Measurements from ENCODE around the gene IFNE.
"Not testable (repeated sequence)": the region's sequence is repeated elsewhere in the genome, so short reads cannot be mapped to it uniquely, and the experiment has no call there.

IFNE gene

DNA sequence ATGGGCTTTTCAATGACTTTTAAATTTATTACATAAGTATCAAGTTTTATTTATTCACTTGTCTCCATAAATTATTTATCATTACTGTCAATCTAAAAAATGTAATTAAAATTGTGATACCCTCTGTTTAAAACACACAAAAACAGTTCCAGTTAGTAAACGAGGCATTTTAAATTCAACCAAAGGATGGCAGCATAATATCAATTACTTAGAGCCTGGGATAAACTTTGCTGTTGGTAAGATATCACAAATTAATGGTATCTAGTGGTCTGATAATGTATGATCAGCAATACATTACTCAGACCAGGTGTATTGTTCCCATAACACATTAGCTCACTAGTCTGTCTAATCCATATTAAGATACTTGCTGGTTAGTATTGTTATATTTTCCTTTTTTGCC is 9.6 kb upstream of the IFNE start:
- DNase-seq = no peak

DNA sequence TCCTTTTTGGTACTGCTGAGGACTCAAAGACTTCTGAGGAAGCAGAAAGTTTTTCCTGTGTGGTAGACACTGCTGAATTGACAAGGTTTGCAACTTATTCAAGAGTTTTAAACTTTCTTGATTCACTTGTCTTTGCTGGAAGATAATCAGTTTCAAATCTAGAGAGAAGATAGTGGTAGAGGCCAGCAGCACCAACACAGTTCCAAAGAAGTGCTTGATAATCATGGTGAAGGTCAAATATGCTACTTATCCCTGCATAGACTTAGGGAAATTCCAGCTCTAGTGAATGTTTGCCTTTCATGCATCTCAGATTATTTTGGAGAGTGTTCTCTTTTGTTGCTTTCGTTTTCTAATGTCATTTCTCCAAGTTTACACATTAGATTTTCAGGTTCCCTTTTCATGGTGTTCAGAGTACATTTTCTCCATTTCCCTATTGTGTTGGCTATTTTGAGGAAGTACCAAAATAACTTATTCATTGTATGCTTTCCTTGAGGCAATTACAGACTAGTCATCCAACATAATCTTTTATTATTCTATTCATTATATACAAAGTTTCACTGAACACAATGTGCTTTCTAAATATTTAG is 550 bp downstream of the IFNE start:
- no peak for DNase-seq

DNA sequence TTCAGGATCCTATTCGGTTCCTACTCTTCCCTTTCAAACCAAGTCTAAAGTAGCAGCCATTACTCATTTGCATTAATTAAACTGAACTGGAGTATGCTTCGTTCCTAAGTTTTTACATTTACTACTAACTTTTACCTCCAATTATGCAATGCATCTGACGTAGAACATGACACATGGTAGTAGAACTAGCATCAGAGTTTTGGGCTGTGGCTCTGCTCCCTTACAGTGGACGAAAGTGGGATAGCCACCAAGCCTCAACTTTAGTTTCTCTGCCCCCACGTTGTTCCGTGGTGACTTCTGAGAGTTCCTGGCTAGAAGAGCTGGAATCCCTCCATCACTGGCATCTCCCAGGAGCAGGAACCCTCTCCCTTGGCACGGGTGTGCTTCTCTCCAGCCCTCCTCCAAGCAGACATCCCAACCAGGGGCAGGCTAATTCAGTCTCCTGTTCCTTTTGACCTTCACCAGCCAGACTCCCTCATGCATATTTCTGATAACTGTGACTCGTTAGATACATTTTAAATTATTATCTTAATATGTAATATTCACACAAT is 2.9 kb downstream of the IFNE start:
- no peak for DNase-seq

DNA sequence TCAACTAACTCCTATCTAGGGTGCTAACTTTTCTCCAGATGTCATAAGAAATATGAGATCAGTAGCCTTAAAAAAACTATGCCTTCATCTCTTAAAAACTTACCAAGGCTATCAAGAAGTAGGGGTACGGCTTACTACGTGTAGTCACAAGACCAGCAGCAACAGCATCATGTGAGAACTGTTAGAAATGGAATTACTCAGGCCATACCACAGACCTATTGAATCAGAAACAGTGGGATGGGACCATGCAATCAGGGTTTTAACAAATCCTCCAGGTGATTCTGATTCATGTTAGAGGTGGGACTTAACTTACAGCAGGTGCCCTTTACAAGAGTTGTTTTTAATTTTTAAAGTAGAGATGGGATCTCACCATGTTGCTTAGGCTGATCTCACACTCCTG is 4.6 kb downstream of the IFNE start:
- DNase-seq = no peak

DNA sequence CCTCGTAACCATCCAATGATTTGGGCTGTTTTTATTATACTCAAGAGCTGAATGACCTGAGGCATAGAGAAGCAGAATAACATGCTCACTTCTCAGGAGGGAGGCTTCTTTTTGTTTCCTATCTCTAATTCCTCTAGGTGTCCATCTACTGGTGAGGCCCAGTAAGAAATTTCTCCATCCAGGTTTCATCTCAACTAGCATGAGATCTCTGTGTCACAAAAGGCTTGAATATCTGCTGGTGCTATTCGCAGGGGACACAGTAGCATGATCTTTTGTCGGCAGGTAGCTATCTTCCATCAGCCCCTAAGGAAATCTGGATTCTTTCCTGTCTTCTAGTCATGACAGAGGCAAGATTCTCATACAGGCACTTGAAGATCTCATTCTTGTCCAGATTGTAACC is 8.9 kb downstream of the IFNE start:
- DNase-seq = no peak

DNA sequence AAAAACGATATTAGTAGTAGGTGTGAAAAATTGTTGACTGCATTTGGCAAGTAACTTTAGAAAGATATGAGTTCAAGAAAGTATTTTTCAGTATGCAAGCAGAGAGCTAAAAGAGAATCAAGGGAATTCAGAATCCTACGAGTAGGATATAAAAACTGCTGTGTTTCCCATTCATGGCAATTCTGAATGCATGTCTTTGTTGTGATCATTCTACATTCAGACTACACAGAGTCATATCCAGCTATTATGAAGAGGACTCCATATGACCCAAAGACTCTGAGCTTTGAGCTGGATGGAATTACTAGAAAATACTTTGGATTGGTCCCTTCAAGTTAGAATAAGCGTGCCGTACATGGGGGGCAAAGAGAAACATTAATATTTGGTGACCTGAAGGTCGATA is 12.0 kb downstream of the IFNE start:
- no peak for DNase-seq

DNA sequence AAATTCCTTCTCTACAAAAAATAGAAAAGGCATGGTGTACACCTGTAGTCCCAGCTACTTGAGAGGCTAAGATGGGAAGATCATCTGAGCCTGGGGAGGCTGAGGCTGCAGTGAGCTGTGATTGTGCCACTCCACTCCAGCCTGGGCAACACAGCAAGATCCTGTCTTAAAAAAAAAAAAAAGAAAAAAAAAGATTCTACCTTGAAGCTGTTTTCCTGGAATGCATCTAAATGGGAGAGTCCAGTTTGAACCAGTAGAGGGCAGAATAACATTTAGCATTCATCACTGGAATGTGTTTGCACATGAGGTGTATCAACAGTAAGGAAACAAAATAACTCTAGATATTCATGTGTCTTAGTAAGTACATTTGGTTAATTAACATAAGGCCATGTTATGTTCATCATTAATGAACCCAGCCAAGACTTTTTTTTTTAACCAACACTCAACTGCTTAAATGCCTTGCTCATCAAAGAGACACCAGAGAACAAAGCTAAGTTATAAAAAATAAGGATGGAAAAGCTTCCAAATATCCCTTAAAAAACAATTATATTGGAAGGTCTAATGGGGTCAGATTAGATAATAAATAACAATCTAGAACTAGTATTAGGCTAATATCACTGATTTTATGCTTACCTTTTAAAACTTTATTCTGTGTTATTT is 16.1 kb downstream of the IFNE start:
- DNase-seq = no peak

DNA sequence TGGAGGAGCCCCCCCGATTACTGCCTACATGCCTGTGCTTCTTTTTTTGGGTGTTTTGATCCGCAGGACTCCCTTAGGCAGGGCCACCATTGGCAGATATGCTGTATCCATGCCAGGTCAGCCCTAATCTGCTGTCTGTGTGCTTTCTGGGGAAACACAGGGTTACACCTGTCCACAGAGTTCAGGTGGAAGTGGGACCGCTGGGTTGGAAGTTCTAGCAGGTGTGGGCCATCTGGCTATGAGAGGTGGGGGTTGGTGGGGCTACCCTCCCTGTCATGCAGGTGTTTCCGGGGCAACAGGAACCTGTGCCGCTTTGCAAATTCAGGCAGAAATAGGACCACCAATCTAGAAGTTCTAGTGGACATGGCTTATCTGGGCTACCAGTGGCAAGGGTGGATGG is 17.0 kb downstream of the IFNE start:
- no peak for DNase-seq

DNA sequence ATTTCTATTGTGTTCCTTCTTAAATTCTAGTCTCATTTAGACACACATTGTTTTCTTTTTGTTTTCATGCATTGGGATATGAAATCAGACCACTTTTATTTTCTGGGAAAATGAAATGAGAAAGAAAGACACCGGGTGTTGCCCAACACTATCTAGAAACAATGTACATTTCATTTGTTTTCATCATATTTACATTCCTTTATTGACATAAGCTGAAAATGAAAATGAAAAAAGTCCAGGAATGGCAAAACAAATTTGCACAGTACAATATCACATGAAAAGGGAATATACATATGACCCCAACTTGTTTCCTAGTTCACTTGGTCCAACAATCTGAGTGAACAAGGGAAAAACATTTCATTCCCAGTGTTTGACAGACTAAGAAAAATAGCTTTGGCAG is 20.7 kb downstream of the IFNE start:
- DNase-seq = no peak

DNA sequence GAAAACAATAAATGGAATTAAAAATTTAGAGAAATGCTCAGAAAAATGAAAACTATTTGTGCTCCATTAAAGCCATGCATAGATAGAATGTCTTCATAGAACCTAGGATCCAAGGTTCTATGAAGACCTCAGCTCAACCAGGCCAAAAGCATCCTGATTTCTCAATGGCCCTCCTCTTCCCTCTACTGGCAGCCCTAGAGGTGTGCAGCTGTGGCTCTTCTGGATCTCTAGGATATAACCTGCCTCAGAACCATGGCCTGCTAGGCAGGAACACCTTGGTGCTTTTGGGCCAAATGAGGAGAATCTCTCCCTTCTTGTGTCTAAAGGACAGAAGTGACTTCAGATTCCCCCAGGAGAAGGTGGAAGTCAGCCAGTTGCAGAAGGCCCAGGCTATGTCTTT is 26.8 kb downstream of the IFNE start:
- peak; percentile 15 for DNase-seq

DNA sequence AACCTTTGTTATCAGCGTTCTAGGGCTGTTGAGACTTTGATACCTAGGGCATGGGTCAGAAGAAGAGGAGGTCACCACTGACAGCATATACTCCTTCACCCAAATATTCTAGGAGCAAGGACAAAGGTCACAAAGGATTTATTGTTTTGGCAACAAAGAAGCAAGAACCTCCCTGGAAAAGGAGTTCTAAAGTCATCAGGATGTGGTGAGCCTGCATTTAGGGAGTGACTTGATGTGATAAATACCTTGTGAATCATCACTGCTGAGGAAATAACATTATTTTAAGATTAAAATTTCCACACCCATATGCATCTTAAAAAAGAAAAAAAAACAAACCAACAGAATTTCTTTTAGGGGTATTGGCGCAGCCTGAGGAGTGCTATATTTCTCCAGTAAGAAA is 28.0 kb downstream of the IFNE start:
- no peak for DNase-seq

DNA sequence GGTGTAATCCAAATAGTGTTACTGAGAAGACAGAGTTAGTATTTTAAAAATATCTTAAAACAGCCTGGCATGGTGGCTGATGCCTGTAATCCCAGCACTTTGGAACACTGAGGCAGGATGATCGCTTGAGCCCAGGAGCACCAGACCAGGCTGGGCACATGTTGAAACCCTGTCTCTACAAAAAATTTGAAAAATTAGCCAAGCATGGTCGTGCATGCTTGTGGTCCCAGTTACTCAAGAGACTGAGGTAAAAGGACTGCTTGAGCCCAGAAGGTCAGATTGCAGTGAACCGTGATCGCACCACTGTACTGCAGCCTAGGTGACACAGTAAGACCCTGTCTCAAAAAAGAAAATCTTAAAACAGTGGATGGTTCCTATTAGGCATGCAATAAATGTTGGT is 29.4 kb downstream of the IFNE start:
- DNase-seq = no peak

DNA sequence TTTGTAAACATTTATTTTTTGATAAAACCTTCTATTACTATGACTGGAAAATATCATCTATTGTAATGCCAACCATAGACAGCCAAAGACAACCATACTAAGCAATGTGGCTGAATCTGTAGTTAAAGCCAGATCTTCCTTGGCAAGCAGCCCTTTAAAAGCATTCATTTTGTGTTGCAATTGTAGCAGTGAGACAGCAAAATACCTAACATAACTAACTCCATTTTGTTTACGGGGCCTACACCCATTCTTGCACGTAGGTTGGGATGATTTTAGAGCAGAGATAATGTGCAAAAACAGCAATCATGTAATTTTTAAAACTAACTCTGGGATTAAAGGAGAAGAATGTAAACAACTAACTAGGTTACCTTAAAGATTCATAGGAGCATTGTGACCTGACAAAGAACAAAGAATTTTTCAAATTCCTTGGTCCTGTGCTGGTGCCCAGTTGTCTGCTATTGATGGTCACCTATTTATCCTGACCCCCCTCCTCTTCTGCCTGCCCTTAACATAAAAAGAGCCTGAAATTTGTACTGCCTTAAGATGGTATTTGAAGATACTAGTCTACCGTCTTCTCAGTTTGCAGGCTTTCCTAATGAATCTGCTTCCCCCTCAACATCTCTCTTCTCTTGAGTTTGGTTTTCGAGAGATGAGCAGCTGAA is 31.2 kb downstream of the IFNE start:
- DNase-seq = no peak

DNA sequence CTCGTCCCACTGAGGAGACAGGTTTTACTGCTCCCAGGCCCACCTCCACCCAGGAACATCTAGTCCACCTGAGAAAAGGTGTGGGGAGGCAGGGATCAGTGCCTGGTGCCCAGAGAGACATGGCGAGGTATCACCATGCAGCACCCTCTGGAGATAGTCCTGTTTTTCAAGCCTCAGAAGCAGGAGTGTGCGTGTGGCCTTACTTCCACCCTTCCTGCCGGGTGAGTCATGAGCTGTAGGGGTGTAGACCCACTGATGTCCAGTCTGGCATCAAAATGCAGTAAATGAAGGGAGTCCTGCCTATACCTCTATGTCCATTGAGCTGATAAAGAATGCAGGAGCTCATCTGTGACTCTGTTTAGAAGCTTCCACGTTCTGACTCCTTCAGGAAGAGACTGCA is 32.8 kb downstream of the IFNE start:
- DNase-seq = not testable (repeated sequence)

DNA sequence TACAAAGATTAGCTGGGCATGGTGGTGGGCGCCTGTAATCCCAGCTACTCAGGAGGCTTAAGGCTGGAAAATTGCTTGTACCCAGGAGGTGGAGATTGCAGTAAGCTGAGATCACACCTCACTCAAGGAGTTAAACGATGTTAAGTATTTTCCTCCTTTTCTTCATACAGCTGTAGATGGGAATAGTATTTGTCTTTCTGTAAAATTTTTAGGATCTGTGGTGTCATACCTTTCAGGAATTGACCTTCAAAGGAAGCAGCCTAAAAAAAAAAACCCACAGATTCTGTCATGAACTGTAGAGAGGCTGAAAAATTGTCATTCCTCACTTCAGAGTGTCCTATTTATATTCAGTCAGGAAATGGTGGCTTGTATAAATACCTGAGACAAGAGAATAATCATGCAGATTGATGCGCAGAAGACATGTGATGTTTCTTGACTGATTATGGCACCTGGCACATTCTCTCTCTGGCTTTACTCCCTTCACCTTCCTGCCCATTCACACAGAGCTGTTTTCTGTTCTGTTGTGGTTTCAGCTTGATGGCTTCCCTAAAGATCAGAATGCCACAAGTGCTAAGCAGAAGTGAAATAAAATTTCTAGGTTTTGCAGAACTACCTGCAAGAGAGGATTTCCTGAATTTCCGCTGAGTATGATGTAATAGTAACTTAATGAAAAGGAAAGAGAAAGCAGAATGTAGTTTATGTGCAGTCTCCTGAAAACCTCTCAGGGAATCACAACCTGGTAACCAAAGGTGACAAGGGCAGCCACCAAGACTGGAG is 38.1 kb downstream of the IFNE start:
- no peak for DNase-seq

DNA sequence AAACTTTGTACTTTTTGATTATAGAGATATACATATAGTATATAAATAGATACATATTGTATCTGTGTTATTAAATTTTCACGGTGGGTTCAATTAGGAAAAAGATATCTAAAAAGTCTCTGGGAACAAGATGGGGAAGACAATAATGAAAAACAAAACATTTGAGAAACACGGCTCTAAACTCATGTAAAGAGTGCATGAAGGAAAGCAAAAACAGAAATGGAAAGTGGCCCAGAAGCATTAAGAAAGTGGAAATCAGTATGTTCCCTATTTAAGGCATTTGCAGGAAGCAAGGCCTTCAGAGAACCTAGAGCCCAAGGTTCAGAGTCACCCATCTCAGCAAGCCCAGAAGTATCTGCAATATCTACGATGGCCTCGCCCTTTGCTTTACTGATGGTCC is 42.0 kb downstream of the IFNE start, which contains the start of gene IFNA1:
Gene IFNA1, plus strand, starts transcription at position 301 of the 400 bp plus-strand sequence. Its CDS starts 69 bp downstream, at position 370.
- DNase-seq = no peak

DNA sequence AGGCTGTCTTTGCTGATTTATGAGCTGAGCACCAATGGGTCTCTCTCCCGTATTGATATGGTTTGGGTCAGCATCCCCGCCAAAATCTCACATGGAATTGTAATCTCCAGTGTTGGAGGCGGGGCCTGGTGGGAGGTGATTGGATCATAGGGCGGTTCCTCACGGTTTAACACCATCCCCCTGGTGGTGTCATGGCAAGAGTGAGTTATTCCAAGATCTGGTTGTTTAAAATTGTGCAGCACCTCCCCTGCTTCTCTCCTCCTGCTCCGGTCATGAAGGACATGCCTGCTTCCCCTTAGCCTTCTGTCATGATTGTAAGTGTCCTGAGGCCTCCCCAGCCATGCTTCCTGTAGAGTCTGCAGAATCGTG is 47.1 kb downstream of the IFNE start:
- not testable (repeated sequence) for DNase-seq

DNA sequence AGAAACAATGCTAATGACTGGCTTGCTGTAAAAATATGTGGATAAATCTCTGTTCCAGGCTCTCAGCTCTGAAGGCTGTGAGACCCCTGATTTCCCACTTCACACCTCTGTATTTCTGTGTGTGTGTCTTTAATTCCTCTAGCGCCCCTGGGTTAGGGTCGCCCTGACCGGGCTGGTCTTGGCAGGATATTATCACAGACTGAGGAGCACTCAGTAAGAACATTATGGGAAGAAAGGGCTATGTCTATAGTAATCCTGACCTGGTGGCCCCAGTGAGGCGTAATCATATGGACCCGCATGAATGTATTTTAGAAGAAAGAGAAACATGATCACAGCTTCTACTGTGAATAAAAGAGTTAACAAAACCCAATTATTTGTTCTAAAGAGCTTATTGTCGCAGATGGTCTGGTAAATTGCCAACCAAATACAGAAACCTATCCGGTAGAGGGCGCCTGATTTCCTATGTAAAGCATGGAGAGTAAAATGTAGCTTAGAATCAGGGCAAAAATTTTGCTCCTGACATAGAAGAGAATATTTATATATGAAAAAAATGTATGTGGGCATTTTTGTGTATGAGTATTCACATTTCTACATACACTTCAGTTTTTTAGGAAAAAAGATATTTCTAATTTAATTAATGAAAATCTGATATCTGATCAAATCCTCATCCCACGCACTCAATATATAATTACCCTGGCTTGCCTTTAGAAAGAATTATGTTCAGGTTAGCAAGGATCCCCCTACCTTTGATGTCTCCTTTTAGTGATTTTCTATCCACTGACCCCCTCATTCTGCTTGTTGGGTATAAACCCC is 47.7 kb downstream of the IFNE start:
- peak; percentile 61 for DNase-seq

DNA sequence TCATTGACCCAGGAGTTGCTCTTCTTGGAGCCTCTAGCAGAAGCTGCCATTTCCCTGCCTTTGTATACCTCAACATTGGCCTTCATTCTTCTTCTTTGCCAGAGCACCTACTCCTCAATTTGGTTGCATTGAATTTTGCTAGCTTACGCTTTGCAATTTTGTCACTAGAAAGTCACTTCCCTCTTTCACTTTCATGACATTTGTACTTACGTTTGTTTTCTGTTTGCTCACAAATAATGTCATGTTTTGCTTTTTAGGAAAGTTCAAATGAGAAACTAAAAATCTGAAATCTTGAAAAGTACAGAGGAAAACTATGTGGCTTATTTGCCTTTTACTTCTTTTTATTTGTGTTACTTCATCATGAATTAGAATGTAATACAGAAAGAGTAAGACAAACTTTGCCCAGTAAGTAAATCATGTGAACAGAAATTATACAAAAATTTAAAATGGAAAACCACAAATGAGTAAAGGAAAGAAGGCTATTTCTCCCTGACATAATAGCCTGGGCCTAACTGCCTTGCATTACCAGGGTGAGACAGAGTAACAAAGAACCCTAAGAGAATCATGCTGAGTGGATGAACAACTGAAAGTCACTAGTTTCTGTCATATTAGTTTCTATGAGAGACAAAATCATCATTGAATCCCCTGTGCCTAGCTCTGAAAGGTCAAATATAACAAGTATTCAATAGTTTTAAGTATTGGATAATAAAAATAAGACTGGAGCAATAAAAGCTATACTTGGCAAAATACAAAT is 49.3 kb downstream of the IFNE start:
- DNase-seq = no peak

Data from activated CD4-positive, alpha-beta T cell treated with anti-CD3 and anti-CD28 coated beads for 48 hours (primary cell).